Activated CD4-positive, alpha-beta T cell treated with anti-CD3 and anti-CD28 coated beads for 1 hour (primary cell): ENCODE measurements around the gene FAM221B.

Experiments used
- DNase-seq: peaks from one replicate; pipeline ENCODE4 v3.0.0-alpha.2; 2020

The FAM221B gene

DNA sequence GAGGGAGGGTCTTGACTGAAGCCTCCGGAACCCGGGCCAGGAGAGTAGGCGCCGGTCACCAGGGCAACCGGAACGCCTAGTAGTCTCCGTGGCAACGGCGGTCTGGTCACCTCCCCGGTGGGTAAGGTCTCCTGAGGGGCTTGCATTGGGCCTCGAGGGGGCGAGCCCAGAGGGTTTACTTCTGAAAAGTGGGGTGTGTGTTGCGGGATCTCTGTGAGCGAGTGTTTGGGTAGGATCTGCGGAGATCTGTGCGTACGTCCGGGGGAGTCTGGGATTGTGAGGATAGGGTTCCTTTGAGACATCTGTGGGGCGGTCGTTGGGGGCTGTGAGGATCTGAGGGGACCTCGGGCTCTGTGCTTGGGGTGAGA is at the start of gene FAM221B:
Gene FAM221B (minus strand): TSS at position 17 of the 368 bp plus-strand sequence. CDS start 2,571 bp downstream, outside the sequence.
- DNase-seq, result no peak

DNA sequence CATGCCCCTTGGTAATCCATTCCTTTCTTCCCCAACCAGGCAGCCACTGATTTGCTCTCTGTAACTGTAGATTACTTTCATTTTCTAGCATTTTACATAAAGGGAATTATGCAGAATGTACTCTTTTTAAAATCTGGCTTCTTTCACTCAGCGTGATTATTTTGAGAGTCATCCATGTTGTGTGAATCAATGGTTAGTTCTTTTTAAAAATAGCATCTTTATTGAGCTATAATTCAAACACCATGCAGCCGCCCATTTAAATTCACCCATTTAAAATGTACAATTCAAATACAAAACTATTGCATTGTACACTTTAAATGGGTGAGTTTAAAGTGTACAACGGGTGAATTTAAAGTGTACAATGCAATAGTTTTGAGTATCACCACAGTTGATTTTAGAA is 44.0 kb upstream of the FAM221B start:
- DNase-seq, result no peak

GRCh38 chr9:35871545-35871944 is 43.0 kb upstream of the FAM221B start:
- no peak for DNase-seq

- no peak for DNase-seq
Observed at GRCh38 chr9:35870351-35870923, 41.9 kb upstream of the FAM221B start, which contains the start of gene OR13J1. Gene OR13J1, minus strand, starts transcription at chr9:35870401. Its CDS starts 0 bp downstream, at chr9:35870401.

- no peak for DNase-seq
Observed at GRCh38 chr9:35869621-35870216, 41.2 kb upstream of the FAM221B start.

DNA sequence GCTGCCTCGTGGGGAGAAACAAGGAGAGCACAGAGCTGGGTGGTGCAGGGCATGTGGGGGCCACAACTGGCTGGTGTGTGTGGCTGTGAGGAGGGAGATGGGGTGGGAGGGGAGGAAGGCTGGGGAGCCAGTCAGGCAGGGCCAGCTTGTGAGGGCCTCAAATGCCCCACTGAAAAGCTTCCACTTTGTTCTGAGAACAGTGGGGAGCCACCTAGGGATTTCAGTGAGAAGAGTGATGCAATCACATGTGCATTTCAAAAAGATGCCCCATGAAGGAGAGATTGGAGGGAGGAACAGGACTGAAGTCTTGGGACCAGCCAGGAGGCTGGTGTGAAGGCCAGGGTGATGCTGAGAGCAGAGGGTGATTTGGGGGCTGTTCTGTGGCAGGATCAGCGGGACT is 40.4 kb upstream of the FAM221B start:
- no peak for DNase-seq

DNA sequence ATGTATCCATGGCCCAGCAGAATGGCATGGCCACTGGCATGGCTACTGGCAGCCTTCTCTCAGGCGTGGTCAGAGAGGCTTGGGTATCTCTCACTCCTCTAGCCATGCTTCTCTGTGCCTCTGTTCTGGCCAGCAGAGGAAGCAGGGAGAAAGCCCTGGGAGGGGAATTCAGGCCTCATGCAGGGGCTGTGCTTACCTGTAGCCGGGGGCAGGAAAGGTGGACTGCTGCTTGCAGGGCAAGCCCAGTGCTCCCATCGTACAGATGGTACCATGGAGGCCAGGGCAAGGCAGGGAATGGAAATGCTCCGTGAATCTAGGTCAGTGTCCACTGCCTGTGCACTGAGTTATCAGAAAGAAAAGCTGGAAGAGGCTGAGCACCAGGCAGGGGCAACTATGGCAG is 39.0 kb upstream of the FAM221B start:
- no peak for DNase-seq

DNA sequence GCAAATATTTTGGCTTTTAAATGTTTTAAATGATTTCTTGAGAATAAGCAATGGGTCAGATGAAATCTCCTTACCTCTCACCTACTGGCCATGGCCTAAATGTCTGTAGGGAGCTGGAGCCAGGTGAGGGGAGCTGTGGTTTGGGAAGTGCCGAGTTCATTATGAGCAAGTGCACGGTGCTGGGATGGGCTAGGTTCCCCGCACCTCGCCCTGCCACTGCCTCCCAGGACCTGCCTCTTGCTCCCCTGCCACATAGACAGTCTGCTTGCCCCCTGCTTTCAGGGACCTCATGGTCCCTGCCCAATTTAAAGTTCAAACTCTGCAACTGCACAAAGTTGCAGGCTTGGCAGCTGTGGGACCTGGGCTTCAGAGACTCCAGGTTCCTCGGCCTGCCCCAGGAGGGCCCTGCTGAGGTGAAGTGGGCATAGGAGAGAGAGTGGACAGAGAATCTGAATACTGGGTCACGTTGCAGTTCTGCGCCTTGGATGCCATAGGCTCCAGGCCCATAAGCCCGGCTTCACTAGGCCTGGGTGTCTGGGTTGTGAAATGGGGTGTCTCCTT is 36.2 kb upstream of the FAM221B start:
- no peak for DNase-seq

- no peak for DNase-seq
Observed at GRCh38 chr9:35863583-35863982, 35.1 kb upstream of the FAM221B start.

DNA sequence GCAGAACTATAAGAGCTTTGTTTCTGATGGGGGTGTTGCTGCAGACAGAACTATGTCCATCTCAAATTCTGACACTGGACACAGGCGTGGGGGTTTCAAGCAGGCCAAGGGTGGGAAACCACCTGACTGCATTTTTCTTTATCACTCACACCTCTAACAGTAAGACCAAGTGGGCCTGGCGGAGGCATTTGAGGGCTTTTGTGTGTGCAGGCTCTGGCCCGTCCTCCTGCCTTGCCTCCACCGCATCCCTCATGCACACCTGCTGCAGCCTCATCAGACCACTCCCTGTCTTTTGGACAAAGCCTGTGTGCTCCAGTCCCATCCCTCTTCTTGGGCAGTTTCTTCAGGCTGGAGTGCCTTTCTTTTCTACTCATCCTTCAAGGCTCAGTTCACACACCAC is 33.8 kb upstream of the FAM221B start:
- DNase-seq, result no peak

- no peak for DNase-seq
Observed at GRCh38 chr9:35861161-35861897, 32.8 kb upstream of the FAM221B start.

- no peak for DNase-seq
Observed at GRCh38 chr9:35859990-35860339, 31.4 kb upstream of the FAM221B start.

DNA sequence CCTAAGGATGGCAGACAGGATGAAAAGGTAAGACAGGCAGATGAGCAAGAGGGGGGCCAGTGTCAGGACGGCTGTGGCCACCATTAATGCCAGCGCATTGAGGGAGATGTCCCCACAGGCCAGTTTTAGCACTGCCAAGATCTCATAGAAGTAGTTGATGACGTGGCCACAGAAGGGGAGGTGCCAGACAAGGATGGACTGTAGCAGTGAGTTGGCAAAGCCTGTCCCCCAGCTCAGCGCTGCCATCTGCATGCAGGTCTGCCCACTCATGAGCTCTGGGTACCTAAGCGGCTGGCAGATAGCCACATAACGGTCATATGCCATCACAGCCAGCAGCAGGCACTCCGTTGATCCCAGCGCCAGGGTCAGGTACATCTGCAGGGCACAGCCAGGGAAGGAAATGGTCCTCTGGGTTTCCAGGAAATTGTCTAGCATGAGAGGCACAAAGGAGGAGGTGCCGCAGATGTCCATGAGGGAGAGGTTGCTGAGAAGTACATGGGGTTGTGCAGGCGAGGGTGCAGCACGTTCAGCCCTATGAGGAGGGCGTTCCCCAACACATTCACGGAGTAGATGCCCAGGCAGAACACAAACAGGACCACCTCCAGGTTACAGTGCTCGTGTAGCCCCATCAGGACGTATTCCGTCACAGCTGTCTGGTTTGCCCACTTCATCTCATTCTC is 30.9 kb upstream of the FAM221B start:
- no peak for DNase-seq

- DNase-seq, result no peak
Observed at GRCh38 chr9:35858458-35858857, 29.9 kb upstream of the FAM221B start.

DNA sequence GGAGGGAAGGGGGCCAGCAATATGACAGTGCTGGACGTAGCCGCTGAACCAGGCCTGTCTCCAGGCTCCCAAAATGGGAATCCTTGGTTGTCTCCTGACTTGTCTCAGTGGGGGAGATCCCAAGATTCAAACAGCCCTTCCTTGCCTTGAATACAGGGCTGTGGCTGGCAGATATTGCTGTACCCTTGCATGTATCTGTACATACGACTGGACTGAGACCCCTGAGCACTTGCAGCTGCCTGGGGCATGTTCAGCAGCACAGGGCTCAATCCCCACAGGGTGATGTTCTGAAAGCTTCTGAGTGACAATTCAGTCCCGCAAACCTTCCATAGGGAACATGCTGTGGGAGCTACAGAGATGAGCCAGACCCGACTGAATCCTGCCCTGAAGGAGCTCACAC is 28.4 kb upstream of the FAM221B start:
- DNase-seq, result no peak

- DNase-seq, result no peak
Observed at GRCh38 chr9:35856206-35856605, 27.7 kb upstream of the FAM221B start.

GRCh38 chr9:35854091-35854762 is 25.7 kb upstream of the FAM221B start:
- DNase-seq, result no peak

DNA sequence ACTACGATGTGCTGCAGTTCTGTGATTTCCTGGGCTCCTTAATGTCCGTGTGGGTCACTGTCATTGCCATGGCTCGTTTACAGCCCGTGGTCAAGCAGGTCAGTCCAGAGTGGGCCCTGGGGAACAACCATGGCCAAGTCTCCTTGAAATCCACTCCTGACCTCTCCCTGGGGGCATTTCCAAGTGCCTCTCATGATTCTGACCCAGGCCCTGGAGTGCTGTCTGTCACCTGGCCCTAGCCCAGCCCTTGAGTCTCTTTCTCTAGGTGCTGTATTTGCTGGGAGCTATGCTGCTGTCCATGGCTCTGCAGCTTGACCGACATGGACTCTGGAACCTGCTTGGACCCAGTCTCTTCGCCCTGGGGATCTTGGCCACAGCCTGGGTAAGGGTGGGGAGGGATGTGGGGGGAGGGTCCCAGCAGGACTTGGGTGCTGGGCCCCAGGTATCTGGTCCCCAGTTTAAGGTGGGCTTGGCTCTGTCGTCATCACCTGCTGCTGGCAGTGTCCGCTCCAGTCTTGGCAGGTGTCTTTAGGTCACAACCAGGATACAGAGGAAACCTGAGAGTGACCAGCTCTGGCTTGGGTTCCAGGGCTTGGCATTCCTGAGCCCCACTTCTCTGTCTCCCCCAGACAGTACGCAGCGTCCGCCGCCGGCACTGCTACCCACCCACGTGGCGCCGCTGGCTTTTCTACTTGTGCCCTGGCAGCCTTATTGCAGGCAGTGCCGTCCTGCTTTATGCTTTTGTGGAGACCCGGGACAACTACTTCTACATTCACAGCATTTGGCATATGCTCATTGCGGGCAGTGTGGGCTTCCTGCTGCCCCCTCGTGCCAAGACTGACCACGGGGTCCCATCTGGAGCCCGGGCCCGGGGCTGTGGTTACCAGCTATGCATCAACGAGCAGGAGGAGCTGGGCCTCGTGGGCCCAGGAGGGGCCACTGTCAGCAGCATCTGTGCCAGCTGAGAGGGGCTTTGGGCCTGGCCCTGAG is 24.6 kb upstream of the FAM221B start:
- no peak for DNase-seq

DNA sequence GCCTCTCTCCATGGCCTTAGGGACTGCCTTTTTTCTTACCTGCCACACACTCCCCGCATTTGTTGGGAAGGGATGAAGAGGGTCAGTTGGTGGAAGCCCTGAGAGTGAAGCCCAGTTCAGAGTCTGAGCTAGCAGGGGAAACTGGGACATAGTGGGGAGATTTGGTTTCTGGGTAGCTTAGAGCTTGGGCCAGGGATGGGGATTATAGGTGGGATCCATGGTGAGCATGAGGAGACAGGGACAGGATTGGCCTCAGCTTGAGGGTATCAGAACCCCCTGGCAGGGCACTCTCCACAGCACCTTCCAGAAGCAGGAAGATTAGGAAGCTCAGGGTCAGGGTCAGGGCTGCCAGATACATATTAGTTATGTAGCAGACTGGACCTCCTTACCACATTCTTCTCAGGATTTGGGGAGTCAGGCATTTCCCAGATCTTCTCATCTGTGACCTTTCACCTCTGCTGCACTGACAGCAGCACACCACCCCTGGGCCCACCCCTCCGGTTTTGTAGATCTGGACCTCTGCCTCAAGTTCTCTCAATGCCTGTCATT is 23.8 kb upstream of the FAM221B start:
- no peak for DNase-seq

DNA sequence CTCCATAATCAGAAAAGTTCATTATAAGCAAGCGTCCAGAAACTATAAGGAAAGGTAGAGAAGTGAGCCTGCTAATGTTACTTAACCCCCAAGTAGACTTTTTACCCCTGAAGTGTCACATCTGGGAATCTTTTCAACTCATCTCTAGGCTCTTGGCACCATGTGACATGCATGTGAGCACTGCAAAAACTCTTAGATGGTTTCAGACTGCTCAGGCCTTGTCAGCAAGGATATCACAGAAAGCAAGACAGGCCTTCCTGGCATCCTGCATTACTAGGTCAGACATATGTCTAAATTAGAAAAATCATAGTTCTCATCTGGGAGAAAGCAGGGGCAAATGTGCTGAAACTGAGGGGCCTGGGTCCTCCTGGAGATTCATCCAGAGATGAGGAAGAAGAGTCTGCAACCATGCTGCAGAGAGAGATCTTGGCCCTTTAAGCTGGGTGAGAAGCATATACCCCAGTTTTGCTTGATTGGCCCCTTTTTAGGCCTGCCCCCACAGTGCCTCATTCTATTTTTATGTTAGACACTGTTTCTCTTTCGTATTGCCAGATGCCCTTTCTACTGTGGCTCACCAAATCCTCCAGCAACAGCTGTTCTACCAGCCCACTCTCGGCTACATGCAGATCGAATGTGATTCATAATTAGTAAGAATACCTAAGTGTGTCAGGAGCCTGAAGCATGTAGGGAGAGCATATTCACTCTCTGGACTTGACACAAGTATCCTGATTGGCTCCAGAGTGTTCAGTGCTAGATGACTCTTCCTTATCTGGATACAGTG is 19.4 kb upstream of the FAM221B start:
- DNase-seq, result no peak
